HL-60 (cell line): ENCODE measurements around the gene SLC7A14.

Source experiments
- DNase-seq, 2 experiments: peaks; one replicate each; pipeline ENCODE4 v3.0.0-alpha.2; 2010 to 2020; ENCODE audit warnings: low read depth in 1 of 2, low spot score in 1 of 2
- H3K27ac ChIP-seq: fragments of 250-450 bp; sonication (Bioruptor Pico); replicated peaks from 2 replicates; pipeline ENCODE4 v1.5.1; 2020; ENCODE audit warnings: mild to moderate bottlenecking, moderate library complexity
- H3K27me3 ChIP-seq: fragments of 250-450 bp; sonication (Bioruptor Pico); 2 replicates; pipeline ENCODE4 v1.5.1; 2021; ENCODE audit warnings: mild to moderate bottlenecking, moderate library complexity; ENCODE audit not compliant: insufficient read depth, poor library complexity, severe bottlenecking
- H3K4me3 ChIP-seq: replicated peaks from 2 replicates; pipeline ENCODE4 v1.5.1; 2011; ENCODE audit warnings: mild to moderate bottlenecking, control low read depth, low read length; ENCODE audit not compliant: insufficient read depth
- CTCF ChIP-seq: IDR thresholded peaks from one replicate; pipeline ENCODE4 v1.5.1; 2011; ENCODE audit warnings: low read length, control low read depth, inconsistent platforms; ENCODE audit not compliant: insufficient read depth
- GABPA ChIP-seq: IDR thresholded peaks from 2 replicates; pipeline ENCODE4 v1.6.1; 2012; ENCODE audit warnings: low read depth
- POLR2AphosphoS5 ChIP-seq: IDR thresholded peaks from 2 replicates; pipeline ENCODE4 v1.6.1; 2012; ENCODE audit warnings: low read depth
- REST ChIP-seq: IDR thresholded peaks from 2 replicates; pipeline ENCODE4 v1.6.1; 2012; ENCODE audit warnings: low read depth; ENCODE audit not compliant: insufficient replicate concordance
- SPI1 ChIP-seq: IDR thresholded peaks from 2 replicates; pipeline ENCODE4 v1.6.1; 2012; ENCODE audit warnings: low read depth, mild to moderate bottlenecking, borderline replicate concordance

The SLC7A14 gene

GRCh38 chr3:170534227-170534626 is 51.6 kb downstream of the SLC7A14 start:
- no peak for DNase-seq
- no peak overlapping the region for H3K4me3 ChIP-seq
- TF ChIP-seq POLR2AphosphoS5 = no peak
- TF ChIP-seq REST = no peak
- TF ChIP-seq GABPA = no peak
- TF ChIP-seq CTCF = no peak
- TF ChIP-seq SPI1 = no peak

GRCh38 chr3:170532573-170532972 is 53.3 kb downstream of the SLC7A14 start:
- H3K27me3 ChIP-seq = no peaks in the 10 kb centered on the region
- no peak overlapping the region for H3K4me3 ChIP-seq
- H3K27ac ChIP-seq = no peak overlapping the region
- no peak for TF ChIP-seq POLR2AphosphoS5
- no peak for TF ChIP-seq SPI1
- no peak for TF ChIP-seq CTCF
- TF ChIP-seq GABPA = no peak
- no peak for TF ChIP-seq REST
- no peak for DNase-seq

More at GRCh38 chr3:170534227-170534626, 51.6 kb downstream of the SLC7A14 start:
- Histone ChIP-seq H3K27me3 (peaks cover 4% of the 10 kb centered on the region), H3K27ac (no peak overlapping the region)

GRCh38 chr3:170531657-170532335 is 54.1 kb downstream of the SLC7A14 start:
- Histone ChIP-seq H3K4me3 (no peak overlapping the region), H3K27ac (no peak overlapping the region), H3K27me3 (no peaks in the 10 kb centered on the region)
- DNase-seq = no peak
- TF ChIP-seq CTCF (no peak), POLR2AphosphoS5 (no peak), SPI1 (no peak), GABPA (no peak), REST (no peak)
